ENCODE data around the gene PHB1.
A peak's percentile ranks its signal among the peaks of the same experiment; 100 is the strongest.
"Not testable (repeated sequence)": the region's sequence is repeated elsewhere in the genome, so short reads cannot be mapped to it uniquely, and the experiment has no call there.

PHB1 gene

GRCh38 chr17:49403514-49404289 is 11.0 kb downstream of the PHB1 start:
- no peak for DNase-seq

- no peak for DNase-seq
Measured at GRCh38 chr17:49402706-49403105, 12.0 kb downstream of the PHB1 start.

- DNase-seq = no peak
Measured at GRCh38 chr17:49401971-49402611, 12.6 kb downstream of the PHB1 start.

GRCh38 chr17:49399995-49400394 is 14.7 kb downstream of the PHB1 start:
- DNase-seq = no peak

GRCh38 chr17:49397586-49397985 is 17.1 kb downstream of the PHB1 start:
- no peak for DNase-seq

GRCh38 chr17:49393491-49394255 is 21.0 kb downstream of the PHB1 start:
- DNase-seq = peak; percentile 8

- peak; percentile 85 for DNase-seq
Measured at GRCh38 chr17:49390548-49391324, 23.9 kb downstream of the PHB1 start.

GRCh38 chr17:49389514-49390347 is 25.0 kb downstream of the PHB1 start:
- not testable (repeated sequence) for DNase-seq

GRCh38 chr17:49388692-49389513 is 25.8 kb downstream of the PHB1 start:
- no peak for DNase-seq

GRCh38 chr17:49388290-49388640 is 26.4 kb downstream of the PHB1 start:
- DNase-seq = no peak

GRCh38 chr17:49387498-49388289 is 27.0 kb downstream of the PHB1 start:
- DNase-seq = no peak

- no peak for DNase-seq
Measured at GRCh38 chr17:49386373-49386772, 28.3 kb downstream of the PHB1 start.

GRCh38 chr17:49384951-49385350 is 29.7 kb downstream of the PHB1 start:
- DNase-seq = no peak

- no peak for DNase-seq
Measured at GRCh38 chr17:49383060-49383459, 31.6 kb downstream of the PHB1 start.

- no peak for DNase-seq
Measured at GRCh38 chr17:49382556-49382955, 32.1 kb downstream of the PHB1 start.

- no peak for DNase-seq
Measured at GRCh38 chr17:49381793-49382192, 32.9 kb downstream of the PHB1 start.

GRCh38 chr17:49381033-49381432 is 33.6 kb downstream of the PHB1 start:
- no peak for DNase-seq

GRCh38 chr17:49379926-49380325 is 34.8 kb downstream of the PHB1 start:
- DNase-seq = no peak

GRCh38 chr17:49378311-49378710 is 36.4 kb downstream of the PHB1 start:
- no peak for DNase-seq

- DNase-seq = no peak
Measured at GRCh38 chr17:49375544-49375943, 39.1 kb downstream of the PHB1 start.

All from OCI-M1 (cell line).